ENCODE data around the gene PARS2.

PARS2 gene

GRCh38 chr1:54764133-54764921 is at the start of gene PARS2:
Gene PARS2 (minus strand): TSS chr1:54764523. CDS start chr1:54759161, 5,362 bp downstream.
- peak; percentile 91 to 92 for DNase-seq (ENCODE audit: low read depth in 1 of 2, low spot score in 1 of 2)

GRCh38 chr1:54814126-54814498 is 49.8 kb upstream of the PARS2 start:
- DNase-seq (ENCODE audit: low read depth in 1 of 2, low spot score in 1 of 2): no peak

- no peak for DNase-seq (ENCODE audit: low read depth in 1 of 2, low spot score in 1 of 2)
Measured at GRCh38 chr1:54813485-54814125, 49.3 kb upstream of the PARS2 start.

GRCh38 chr1:54812801-54813484 is 48.6 kb upstream of the PARS2 start:
- DNase-seq (ENCODE audit: low read depth in 1 of 2, low spot score in 1 of 2): no peak

GRCh38 chr1:54811739-54812655 is 47.7 kb upstream of the PARS2 start:
- no peak for DNase-seq (ENCODE audit: low read depth in 1 of 2, low spot score in 1 of 2)

GRCh38 chr1:54811066-54811465 is 46.7 kb upstream of the PARS2 start:
- DNase-seq (ENCODE audit: low read depth in 1 of 2, low spot score in 1 of 2): no peak

GRCh38 chr1:54810153-54810942 is 46.0 kb upstream of the PARS2 start:
- DNase-seq (ENCODE audit: low read depth in 1 of 2, low spot score in 1 of 2): peak; percentile 20 to 62

GRCh38 chr1:54809496-54810074 is 45.3 kb upstream of the PARS2 start:
- DNase-seq (ENCODE audit: low read depth in 1 of 2, low spot score in 1 of 2): no peak

GRCh38 chr1:54808443-54809207 is 44.3 kb upstream of the PARS2 start:
- DNase-seq (ENCODE audit: low read depth in 1 of 2, low spot score in 1 of 2): no peak

- no peak for DNase-seq (ENCODE audit: low read depth in 1 of 2, low spot score in 1 of 2)
Measured at GRCh38 chr1:54807756-54808155, 43.4 kb upstream of the PARS2 start.

GRCh38 chr1:54806931-54807611 is 42.7 kb upstream of the PARS2 start:
- no peak for DNase-seq (ENCODE audit: low read depth in 1 of 2, low spot score in 1 of 2)

- DNase-seq (ENCODE audit: low read depth in 1 of 2, low spot score in 1 of 2): no peak
Measured at GRCh38 chr1:54805981-54806381, 41.7 kb upstream of the PARS2 start.

- no peak for DNase-seq (ENCODE audit: low read depth in 1 of 2, low spot score in 1 of 2)
Measured at GRCh38 chr1:54805466-54805865, 41.1 kb upstream of the PARS2 start.

GRCh38 chr1:54804471-54805132 is 40.3 kb upstream of the PARS2 start:
- no peak for DNase-seq (ENCODE audit: low read depth in 1 of 2, low spot score in 1 of 2)

- no peak for DNase-seq (ENCODE audit: low read depth in 1 of 2, low spot score in 1 of 2)
Measured at GRCh38 chr1:54803761-54804470, 39.6 kb upstream of the PARS2 start.

GRCh38 chr1:54800899-54801759 is 36.8 kb upstream of the PARS2 start, which contains the start of gene TTC22:
Gene TTC22 (minus strand): TSS chr1:54801323. CDS start chr1:54801163, 160 bp downstream.
- peak; percentile 47 to 57 for DNase-seq (ENCODE audit: low read depth in 1 of 2, low spot score in 1 of 2)

All from stimulated activated CD4-positive, alpha-beta T cell treated with anti-CD3 and anti-CD28 coated beads, Interleukin-15, amount 100 ng/mL, for 1 hour (primary cell).